AG09309 (cell line): ENCODE results near the gene TBCK.
"Not testable (repeated sequence)": the region's sequence is repeated elsewhere in the genome, so short reads cannot be mapped to it uniquely, and the experiment has no call there.

Source experiments
- DNase-seq: peaks from one replicate; pipeline ENCODE4 v3.0.0-alpha.2; 2010; ENCODE audit warnings: low read depth
- H3K4me3 ChIP-seq: 2 replicates; pipeline ENCODE4 v1.5.1; 2011; ENCODE audit warnings: mild to moderate bottlenecking, low read depth, low read length, moderate library complexity; ENCODE audit not compliant: control insufficient read depth
- CTCF ChIP-seq: IDR thresholded peaks from 2 replicates; pipeline ENCODE4 v1.5.1; 2011; ENCODE audit warnings: mild to moderate bottlenecking, low read depth, low read length, inconsistent platforms; ENCODE audit not compliant: insufficient read depth, control insufficient read depth; ENCODE audit errors: missing control alignments

The TBCK gene

DNA sequence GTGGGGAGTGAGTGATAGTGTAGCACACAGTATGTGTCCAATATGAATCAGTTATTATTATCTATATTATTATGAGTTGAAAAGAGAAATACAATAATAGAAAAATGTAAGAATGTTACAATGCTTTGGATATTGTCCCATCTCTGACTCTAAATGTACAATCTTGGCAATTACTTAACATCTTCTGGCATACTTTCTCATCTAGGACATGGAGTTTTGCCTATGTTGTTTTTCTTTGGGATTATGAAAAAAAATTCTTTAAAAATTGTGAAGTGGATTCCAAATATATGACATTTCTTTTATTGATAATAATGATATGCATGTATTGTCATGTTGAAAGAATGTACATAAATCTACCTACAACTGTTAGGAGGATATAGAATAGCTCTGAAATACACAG is 84.1 kb downstream of the TBCK start:
- H3K4me3 ChIP-seq, result no peak overlapping the region
- no peak for DNase-seq
- no peak for TF ChIP-seq CTCF

DNA sequence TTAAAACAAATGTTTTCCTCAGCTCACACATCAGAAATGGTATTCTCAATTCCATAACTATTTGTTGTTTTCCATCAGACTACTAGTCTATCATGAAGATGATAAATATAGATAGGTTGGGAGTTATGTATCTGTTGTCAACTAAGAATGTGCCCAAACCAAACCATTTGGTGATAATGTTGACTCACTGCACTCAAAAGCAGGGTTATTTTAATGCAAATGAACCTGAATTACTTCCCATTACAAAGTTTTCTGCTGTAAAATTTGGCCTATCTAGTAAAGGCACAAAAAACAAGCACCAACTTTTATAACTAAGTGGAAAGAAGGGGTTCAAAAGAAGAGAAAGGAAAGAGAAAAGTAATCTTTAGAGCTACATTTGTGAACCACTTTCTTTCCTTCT is 93.5 kb downstream of the TBCK start:
- DNase-seq, result no peak
- H3K4me3 ChIP-seq, result no peak overlapping the region

GRCh38 chr4:106213291-106213690 is 102.7 kb downstream of the TBCK start:
- H3K4me3 ChIP-seq, DNase-seq: not testable (repeated sequence)

More for the DNA sequence above, 93.5 kb downstream of the TBCK start:
- TF ChIP-seq CTCF, result no peak

- TF ChIP-seq CTCF, result no peak
- no peak for DNase-seq
- no peak overlapping the region for H3K4me3 ChIP-seq
These were observed 106.0 kb downstream of the TBCK start for GRCh38 chr4:106210021-106210420.

DNA sequence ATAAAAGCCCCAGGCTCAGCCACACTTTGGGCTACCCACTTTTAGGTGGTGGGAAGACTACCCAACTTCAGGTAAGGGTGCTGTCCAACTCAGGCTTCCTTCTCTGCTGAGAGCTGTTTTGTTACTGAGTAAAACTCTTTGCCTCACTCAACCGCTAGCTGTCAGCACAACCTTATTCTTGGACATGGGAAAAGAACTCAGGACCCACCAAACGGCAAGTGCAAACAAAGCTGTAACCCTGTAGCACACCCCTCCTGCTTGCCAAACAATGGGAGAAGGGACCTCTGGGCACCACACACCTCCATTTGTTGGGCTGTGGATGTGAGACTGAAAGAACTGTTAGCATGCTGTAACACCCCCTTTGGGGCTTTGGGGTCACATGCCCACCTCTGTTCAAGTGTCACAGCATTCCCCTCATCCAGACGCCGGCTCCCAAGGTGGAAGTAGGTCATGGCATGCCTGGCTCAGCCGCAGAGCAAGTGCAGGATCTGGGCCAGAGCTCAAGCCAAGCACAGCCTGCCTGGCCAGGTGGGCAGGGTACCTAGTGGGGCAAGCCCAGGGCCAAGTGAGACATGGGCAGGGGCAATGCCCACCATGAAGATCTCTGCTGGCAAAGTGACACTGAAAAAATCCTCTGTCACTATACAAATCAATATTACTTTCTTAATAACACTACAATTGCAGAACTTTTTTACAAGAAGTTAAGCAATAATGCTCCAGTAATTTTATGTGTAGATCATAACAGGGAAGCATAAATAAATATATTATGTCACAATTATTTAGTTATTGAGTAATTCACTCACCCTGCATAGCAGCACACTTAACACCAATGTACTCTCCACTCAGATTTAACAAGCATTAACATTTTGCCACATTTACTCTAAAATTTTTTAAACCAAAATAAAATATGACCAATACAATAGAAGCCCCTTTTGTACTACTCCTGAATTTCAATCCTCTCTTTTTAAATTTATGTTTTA is 107.2 kb downstream of the TBCK start:
- no peak overlapping the region for H3K4me3 ChIP-seq
- no peak for TF ChIP-seq CTCF
- DNase-seq, result no peak

DNA sequence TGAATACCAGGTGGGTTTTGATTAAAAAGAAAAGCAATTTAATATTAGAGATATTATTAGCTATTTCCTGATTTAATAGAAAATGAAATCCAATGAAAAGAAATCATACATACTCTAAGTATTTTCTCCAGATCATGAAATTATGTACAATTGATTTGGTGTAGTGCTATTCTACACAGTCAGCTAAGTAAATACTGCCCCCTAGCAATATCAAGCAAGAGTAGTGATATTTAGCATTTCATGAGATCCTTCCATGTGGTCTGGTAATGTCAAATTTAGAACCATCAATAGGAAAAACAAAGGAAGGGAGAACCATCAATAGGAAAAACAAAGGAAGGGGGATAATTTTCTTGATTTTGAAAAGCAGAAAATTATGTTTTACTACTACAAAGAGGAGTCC is 114.6 kb downstream of the TBCK start:
- peak; percentile 44 for TF ChIP-seq CTCF
- no peak overlapping the region for H3K4me3 ChIP-seq
- no peak for DNase-seq

- H3K4me3 ChIP-seq, result no peak overlapping the region
- DNase-seq, result no peak
- no peak for TF ChIP-seq CTCF
These were observed 120.5 kb downstream of the TBCK start for GRCh38 chr4:106195435-106195950.
